GM12872 (cell line): ENCODE measurements around the gene WWOX.

Experiments used
- TF ChIP-seq, protein P1 (sequence below): IDR thresholded peaks from 3 replicates; pipeline ENCODE4 v1.5.1; 2011; ENCODE audit warnings: low read depth, mild to moderate bottlenecking, low read length, moderate library complexity; ENCODE audit not compliant: insufficient read depth

Gene WWOX

DNA sequence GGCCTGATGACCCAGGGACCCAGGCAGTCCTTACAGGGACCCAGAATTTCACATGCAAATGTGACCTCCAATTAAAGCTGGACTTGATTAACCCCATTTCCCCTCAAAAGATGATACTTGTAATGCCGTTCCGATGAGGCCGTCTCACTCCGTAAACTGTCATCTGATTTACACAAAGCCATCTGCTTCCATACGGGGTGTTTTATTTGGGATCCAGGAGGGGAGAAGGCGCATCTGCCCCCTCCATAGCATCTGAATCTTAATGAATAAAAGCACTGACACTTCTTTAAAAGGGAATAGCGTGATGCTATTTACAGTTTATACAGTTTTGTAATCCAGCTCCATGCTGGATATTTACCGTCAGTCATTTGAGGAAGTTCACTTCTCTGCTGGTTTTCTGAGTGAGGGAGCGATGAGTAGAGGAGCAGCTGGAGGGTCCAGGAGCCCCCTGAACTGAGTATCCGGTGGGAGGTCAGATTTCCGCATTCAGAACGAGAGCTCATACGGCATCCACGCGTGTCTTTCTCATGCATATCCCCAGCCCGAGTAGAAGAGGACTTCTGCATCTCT, 452.7 kb downstream of the WWOX start:
- TF ChIP-seq, protein P1, sequence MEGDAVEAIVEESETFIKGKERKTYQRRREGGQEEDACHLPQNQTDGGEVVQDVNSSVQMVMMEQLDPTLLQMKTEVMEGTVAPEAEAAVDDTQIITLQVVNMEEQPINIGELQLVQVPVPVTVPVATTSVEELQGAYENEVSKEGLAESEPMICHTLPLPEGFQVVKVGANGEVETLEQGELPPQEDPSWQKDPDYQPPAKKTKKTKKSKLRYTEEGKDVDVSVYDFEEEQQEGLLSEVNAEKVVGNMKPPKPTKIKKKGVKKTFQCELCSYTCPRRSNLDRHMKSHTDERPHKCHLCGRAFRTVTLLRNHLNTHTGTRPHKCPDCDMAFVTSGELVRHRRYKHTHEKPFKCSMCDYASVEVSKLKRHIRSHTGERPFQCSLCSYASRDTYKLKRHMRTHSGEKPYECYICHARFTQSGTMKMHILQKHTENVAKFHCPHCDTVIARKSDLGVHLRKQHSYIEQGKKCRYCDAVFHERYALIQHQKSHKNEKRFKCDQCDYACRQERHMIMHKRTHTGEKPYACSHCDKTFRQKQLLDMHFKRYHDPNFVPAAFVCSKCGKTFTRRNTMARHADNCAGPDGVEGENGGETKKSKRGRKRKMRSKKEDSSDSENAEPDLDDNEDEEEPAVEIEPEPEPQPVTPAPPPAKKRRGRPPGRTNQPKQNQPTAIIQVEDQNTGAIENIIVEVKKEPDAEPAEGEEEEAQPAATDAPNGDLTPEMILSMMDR = no peak

DNA sequence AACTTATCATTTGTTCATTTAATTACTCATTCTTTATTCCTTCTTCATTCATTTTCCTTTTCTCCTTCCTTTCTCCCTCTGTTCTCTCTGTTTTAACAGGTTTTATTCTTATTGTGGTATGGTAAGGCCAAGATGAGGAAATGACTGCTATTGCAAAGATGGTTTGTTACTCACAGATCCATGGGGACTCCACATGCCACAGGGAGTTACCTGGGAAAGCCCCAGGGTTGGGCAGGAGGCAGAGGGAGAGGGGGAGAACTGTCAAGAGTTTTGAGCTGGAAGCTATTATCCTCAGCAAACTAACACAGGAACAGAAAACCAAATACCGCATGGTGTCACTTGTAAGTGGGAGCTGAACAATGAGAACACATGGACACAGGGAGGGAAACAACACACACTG, 453.3 kb downstream of the WWOX start:
- TF ChIP-seq, protein P1 = no peak

DNA sequence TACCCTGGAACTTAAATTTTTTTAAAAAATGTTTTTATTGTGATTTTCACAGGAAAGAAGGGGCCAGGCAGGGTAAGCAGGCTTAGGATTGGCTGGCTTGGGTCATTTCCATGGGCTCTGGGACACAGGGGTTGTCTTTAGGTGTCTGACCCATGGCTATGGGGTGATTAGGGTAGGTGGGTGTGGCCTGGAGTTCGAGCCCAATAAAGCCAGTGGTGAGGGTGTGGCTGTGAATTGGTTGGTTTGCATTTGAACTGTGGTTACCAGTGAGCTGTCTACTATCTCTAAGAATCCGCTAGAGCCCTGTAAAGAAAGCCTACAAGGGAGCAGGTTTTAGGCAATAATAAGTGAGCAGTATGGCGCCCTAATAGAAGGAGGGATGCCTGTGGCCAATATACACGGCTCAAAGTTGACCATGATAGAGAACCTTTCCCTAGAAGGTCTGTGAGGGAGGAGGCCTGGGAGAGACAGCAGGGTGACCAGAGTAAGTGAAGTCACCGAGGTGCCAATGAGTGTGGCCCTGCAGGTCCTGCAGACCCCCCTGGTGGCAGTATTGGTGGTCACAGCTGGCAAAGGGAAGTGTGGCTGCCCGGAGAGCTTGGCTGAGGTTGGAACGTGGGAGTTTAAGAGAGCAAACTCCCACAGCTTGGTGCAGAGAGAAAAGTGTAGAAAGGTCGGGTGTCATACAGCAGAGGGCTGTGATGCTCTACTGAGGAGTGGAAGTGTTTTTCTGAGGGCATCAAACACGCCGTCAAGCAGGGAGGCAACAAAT, 454.0 kb downstream of the WWOX start:
- TF ChIP-seq, protein P1 = no peak

DNA sequence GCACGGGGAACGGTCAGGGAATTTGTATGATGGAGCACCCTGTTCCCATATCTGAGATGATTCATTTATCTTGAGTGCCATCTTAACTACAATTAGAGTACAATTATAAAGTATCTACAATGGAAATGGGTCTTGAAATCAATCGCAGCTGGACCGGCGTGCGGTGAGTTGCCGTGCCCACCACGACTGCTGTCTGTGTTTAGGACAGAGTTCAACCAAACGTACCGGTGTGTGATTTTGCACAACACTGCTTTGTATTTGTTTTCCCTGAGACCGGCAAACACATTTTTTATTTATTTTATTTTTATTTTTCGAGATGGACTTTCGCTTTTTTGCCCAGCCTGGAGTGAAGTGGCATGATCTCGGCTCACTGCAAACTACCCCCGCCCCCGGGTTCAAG, 457.0 kb downstream of the WWOX start:
- TF ChIP-seq, protein P1 = no peak

DNA sequence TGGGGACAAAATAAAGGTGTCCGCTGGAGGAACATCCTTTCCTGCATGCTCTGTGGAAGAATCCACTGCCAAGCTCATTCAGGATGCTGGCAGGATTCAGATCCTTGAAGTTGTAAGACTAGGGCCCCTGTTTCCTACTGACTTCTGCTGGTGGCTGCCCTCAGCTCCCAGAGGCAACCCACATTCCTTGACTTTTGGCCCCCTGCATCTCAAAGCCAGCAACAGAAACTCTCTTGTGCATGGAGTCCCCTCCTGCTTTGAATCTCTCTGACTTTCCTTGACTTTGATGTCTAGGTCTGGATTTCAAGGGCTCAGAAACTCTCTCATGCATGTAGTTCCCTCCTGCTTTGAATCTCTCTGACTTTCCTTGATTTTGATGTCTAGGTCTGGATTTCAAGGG, 461.5 kb downstream of the WWOX start:
- TF ChIP-seq, protein P1 = no peak

DNA sequence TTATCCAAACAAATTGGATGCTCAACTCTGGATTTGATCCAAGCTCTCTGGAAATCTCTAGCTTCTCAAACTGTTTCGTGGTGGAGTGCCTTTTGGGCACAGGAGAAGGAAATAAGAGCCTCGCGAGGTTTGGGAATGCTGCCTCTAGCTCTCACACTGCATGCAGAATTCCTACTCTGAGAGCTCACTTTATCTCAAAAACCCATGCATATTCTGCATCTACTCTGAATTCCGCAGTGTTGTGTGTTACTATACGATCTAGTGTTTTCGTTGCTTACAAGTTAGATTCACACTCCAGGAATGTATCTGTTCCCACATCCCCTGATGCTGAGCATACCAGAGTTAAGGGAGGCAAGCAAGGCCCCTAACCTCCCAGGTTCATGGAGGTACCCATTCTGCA, 462.7 kb downstream of the WWOX start:
- TF ChIP-seq, protein P1 = no peak

DNA sequence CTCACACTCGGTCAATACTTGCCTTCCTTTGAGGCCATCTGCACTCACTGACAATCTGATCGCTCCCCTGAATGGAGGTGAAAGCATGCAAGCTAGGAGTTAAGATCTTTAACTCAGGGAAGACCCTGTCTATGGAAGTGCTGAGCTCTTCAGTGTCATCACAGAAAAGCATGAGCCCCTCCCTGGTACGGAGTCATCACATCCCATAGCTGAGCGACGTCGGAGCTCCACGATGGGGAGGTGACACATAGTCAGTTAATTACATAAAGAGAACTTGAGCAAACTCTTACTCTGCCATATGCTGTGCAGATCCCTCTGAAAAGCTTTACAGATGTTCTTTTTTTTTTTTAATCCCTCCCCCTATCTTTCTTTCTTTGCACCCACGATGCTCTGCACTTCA, 463.2 kb downstream of the WWOX start:
- TF ChIP-seq, protein P1 = no peak
